Body of pancreas (tissue), 4 donors: ENCODE data around the gene PIANP. TPM values are rescaled to one million over a fixed set of nuclear protein-coding genes. Genes with fewer than 3 reads are reported as not detected.
A peak's percentile ranks its signal among the peaks of the same experiment; 100 is the strongest.
"Not testable (repeated sequence)": the region's sequence is repeated elsewhere in the genome, so short reads cannot be mapped to it uniquely, and the experiment has no call there.

Source experiments
- ATAC-seq: fragments of 150-250 bp; one replicate; pipeline ENCODE4 v1.9.1; 2016
- DNase-seq, 4 donors: peaks; one replicate each; pipeline ENCODE4 v3.0.0-alpha.2; 2019
- H3K27ac ChIP-seq, 4 donors: fragments of 200-600 bp; sonication (generic); 1 replicate in 3 of 4; 2 replicates in 1 of 4; pipeline versions ENCODE4 v1.5.1 to v1.6.1; 2016 to 2019; ENCODE audit warnings: mild to moderate bottlenecking in 1 of 4, mixed read lengths in 1 of 4, moderate library complexity in 1 of 4
- H3K27me3 ChIP-seq, 2 donors: fragments of 200-600 bp; sonication (generic); one replicate each; pipeline ENCODE4 v1.6.0; 2016; ENCODE audit warnings: mild to moderate bottlenecking in 1 of 2
- H3K36me3 ChIP-seq, 2 donors: fragments of 200-600 bp; sonication (generic); replicated peaks in 1 of 2; 2 replicates each; pipeline ENCODE4 v1.5.1; 2016; ENCODE audit warnings: low read depth in 2 of 2; ENCODE audit not compliant: insufficient read depth in 1 of 2
- H3K4me1 ChIP-seq: fragments of 200-600 bp; sonication (generic); one replicate; pipeline ENCODE4 v1.6.0; 2016
- H3K4me3 ChIP-seq, 2 donors: fragments of 200-600 bp; sonication (generic); 1 replicate in 1 of 2; 2 replicates in 1 of 2; pipeline ENCODE4 v1.5.1; 2016 to 2019
- H3K9me3 ChIP-seq, 3 donors: fragments of 200-600 bp; sonication (generic); 1 replicate in 2 of 3; 2 replicates in 1 of 3; pipeline ENCODE4 v1.5.1; 2016
- POLR2A ChIP-seq, 3 donors: fragments of 450-650 bp; IDR thresholded peaks; one replicate each; pipeline ENCODE4 v1.6.1; 2016; ENCODE audit warnings: antibody characterized with exemption in 3 of 3, mild to moderate bottlenecking in 2 of 3
- WGBS, 2 donors: methylation state at CpG; one replicate each; pipeline ENCODE4 v1.1.5; 2017; 5-methylcytosine and 5-hydroxymethylcytosine counted together
- intact Hi-C: fragments of 100-400 bp; cut with DNase I; formaldehyde crosslinking; loops from one replicate; pipeline ENCODE4 v1.15.1; 2023
- total RNA-seq, 2 donors: library from RNA; depleted of rRNA; stranded (reverse); fragments of >200 nt; gene quantifications; one replicate each; pipeline ENCODE4 v1.1.0, GENCODE V29; 2016
- TF ChIP-seq, protein P1 (sequence below), 7 experiments: fragments of 450-650 bp in 4 of 7; fragments of 200-600 bp in 3 of 7; sonication (generic) in 3 of 7; IDR thresholded peaks; one replicate each; pipeline ENCODE4 v1.5.1; 2016 to 2019; ENCODE audit warnings: antibody characterized with exemption in 7 of 7

The PIANP gene, protein sequence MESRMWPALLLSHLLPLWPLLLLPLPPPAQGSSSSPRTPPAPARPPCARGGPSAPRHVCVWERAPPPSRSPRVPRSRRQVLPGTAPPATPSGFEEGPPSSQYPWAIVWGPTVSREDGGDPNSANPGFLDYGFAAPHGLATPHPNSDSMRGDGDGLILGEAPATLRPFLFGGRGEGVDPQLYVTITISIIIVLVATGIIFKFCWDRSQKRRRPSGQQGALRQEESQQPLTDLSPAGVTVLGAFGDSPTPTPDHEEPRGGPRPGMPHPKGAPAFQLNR
- not detected for total RNA-seq

DNA sequence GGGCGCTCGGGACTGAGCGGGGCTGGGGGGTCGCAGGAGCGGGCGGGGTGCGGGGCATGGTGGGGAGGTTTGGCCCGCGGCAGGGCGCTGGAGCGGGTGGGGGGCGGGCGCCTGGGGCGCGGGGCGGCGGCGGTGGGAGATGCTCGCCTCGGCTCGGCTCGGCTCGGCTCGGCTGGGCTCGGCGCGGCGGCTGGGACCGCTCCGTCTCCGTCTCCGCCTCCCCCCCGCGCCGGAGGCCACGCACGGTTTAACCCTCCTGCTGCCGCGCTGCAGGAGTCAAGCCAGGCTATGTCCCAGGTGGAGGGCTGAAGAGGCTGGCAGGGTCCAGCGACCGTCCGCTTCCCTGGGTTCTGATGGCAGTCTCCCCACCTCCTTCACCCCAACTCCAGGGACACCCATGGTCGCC is at the start of gene PIANP:
PIANP (minus strand) TSS at position 170 of the 406 bp plus-strand sequence. CDS start 2,754 bp downstream, outside the sequence.
- Histone ChIP-seq H3K9me3 (no peaks in the 10 kb centered on the region), H3K36me3 (no peaks in the 10 kb centered on the region), H3K27ac (no peak within 1 kb of the TSS), H3K27me3 (peaks cover 6 to 21% of the 10 kb centered on the region in 2 donors), H3K4me3 (no peak within 1 kb of the TSS), H3K4me1 (peaks cover 14% of the 10 kb centered on the region)
- peak; percentile 68 for ATAC-seq
- TF ChIP-seq POLR2A (IDR thresholded peaks at IDR 0.05): no peak
- TF ChIP-seq, protein P1, sequence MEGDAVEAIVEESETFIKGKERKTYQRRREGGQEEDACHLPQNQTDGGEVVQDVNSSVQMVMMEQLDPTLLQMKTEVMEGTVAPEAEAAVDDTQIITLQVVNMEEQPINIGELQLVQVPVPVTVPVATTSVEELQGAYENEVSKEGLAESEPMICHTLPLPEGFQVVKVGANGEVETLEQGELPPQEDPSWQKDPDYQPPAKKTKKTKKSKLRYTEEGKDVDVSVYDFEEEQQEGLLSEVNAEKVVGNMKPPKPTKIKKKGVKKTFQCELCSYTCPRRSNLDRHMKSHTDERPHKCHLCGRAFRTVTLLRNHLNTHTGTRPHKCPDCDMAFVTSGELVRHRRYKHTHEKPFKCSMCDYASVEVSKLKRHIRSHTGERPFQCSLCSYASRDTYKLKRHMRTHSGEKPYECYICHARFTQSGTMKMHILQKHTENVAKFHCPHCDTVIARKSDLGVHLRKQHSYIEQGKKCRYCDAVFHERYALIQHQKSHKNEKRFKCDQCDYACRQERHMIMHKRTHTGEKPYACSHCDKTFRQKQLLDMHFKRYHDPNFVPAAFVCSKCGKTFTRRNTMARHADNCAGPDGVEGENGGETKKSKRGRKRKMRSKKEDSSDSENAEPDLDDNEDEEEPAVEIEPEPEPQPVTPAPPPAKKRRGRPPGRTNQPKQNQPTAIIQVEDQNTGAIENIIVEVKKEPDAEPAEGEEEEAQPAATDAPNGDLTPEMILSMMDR (IDR thresholded peaks at IDR 0.05): no peak
- WGBS, 2 donors: 4 to 6% methylated on average over 4 of the region's 43 CpGs
- DNase-seq: peak in 3 of 4 donors; percentile 22 to 50 (median 40)
- intact Hi-C loops: no loop called here

DNA sequence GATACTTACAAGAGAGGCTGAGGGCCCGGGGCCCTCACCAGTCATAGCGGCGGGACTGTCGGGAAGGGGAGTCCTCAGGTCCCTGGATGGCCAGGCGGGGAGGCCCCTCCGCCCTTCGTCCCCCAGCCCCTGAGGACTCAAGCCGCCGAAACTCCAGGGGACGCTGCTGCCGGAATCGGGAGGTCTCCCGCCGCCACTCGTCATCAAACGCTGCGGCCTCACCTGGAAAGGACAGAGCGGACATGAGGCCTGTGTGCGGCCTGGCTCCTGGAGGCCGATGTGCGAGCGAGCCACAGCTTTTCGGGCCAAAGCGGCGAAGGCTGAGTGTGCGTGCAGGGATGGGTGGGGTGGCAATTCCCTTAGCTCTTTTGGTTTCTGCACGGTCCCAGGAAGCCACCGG is 48.1 kb upstream of the PIANP start:
- 92 to 97% methylated on average over 21 to 23 of the region's 28 CpGs for WGBS, 2 donors
- intact Hi-C loops: loop anchor here (5.0 kb wide), 1 partner anchor 89 kb away; no protein-coding TSS in a partner anchor
- Histone ChIP-seq H3K9me3 (no peaks in the 10 kb centered on the region), H3K4me3 (no peak overlapping the region), H3K27ac (no peak overlapping the region), H3K27me3 (no peaks in the 10 kb centered on the region), H3K4me1 (peaks cover 17% of the 10 kb centered on the region), H3K36me3 (peaks cover 19 to 31% of the 10 kb centered on the region in 2 donors)
- TF ChIP-seq, protein P1 (IDR thresholded peaks at IDR 0.05): no peak
- no peak for TF ChIP-seq POLR2A (IDR thresholded peaks at IDR 0.05)
- ATAC-seq (no peak), DNase-seq (no peak)

DNA sequence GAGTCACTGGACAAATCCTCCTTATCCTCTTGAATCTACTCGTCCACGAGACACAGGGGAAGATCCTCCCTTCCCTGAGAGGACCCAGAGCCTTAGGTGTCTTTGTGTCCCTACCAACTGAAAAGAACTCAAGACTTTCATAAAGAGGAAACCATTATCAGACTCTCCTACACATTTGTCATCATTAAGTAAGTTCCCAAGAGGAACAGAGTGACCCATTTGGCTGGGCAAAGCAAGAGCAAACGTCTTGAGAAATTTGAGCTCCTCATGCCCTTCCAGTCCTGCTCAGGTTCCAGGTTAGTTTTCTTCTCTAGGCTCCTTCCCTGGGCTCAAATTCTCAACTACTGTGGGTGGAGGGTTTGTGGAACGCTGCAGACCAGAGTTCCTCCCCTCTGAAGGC is 46.6 kb upstream of the PIANP start:
- intact Hi-C loops: loop anchor here (5.0 kb wide), 1 partner anchor 90 kb away; no protein-coding TSS in a partner anchor
- TF ChIP-seq POLR2A (IDR thresholded peaks at IDR 0.05): no peak
- TF ChIP-seq, protein P1 (IDR thresholded peaks at IDR 0.05): no peak
- Histone ChIP-seq H3K27ac (no peak overlapping the region), H3K27me3 (no peaks in the 10 kb centered on the region), H3K9me3 (no peaks in the 10 kb centered on the region), H3K4me1 (peaks cover 16% of the 10 kb centered on the region), H3K36me3 (peaks cover 19 to 31% of the 10 kb centered on the region in 2 donors), H3K4me3 (no peak overlapping the region)
- ATAC-seq (no peak), DNase-seq (no peak)
- 74 to 76% methylated on average over 4 of the region's 4 CpGs for WGBS, 2 donors

DNA sequence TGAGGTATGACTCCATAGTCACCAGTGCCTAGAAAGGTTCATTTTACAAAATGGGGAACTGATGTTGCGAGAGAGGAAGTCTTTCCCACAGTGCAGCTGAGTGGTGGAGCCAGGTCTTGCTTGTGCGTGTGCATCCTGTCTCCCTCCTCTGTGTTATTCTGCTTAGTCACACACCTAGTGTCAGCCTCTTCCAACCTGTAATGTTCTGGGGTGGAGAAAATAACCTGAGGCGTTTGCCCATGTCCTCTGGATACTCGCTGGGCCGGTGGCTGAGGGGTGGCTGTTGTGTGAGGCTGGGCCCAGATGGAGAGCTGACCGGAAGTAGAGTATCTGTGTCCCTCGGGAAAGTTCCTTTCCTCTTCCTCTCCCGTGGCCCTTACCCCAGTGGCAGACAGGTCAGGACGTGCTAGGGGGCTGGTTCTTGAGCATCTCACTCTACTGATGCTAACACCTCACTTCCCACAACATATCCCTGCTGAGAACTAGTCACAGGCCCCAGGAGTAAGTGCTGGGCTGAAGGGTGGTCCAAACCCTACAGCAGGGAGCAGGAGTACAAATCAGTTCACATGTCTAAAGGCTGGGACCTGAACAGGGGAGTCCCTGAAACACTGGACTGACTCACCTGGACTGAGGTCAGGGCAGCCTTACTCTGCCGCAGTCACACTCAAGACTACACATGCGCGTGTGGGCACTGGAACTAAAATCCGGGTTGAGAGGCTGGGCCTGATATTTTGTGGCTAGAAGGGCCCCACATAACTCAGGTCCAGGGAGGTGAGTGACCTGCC is 45.3 kb upstream of the PIANP start:
- Histone ChIP-seq H3K27me3 (no peaks in the 10 kb centered on the region), H3K4me1 (peaks cover 4% of the 10 kb centered on the region), H3K36me3 (peaks cover 19 to 31% of the 10 kb centered on the region in 2 donors), H3K4me3 (no peak overlapping the region), H3K9me3 (no peaks in the 10 kb centered on the region), H3K27ac (peak overlapping the region in 2 of 4 donors; percentile 37 to 46)
- intact Hi-C loops: loop anchor here (5.0 kb wide), 1 partner anchor 91 kb away; no protein-coding TSS in a partner anchor
- 61 to 80% methylated on average over 12 to 13 of the region's 13 CpGs for WGBS, 2 donors
- DNase-seq (peak in 1 of 4 donors; percentile 29), ATAC-seq (no peak)
- TF ChIP-seq, protein P1 (IDR thresholded peaks at IDR 0.05): no peak
- TF ChIP-seq POLR2A (IDR thresholded peaks at IDR 0.05): no peak

DNA sequence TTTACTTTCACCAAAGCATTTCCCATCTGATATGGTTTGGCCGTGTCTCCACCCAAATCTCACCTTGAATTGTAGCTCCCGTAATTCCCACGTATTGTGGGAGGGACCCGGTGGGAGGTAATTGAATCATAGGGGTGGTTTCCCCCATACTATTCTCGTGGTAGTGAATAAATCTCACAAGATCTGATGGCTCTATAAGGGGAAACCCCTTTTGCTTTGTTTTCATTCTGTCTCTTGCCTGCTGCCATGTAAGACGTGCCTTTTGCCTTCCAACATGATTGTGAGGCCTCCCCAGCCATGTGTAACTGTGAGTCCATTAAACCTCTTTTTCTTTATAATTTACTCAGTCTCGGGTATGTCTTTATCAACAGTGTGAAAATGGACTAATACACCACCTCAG is 42.7 kb upstream of the PIANP start:
- H3K36me3 ChIP-seq: peaks cover 0 to 12% of the 10 kb centered on the region in 2 donors
- WGBS, 2 donors: 26 to 42% methylated on average over 7 of the region's 7 CpGs
- H3K27ac ChIP-seq, H3K4me1 ChIP-seq, ATAC-seq, DNase-seq, H3K4me3 ChIP-seq, H3K9me3 ChIP-seq, H3K27me3 ChIP-seq, intact Hi-C loops: not testable (repeated sequence)
